GM12878 (cell line): ENCODE measurements around the gene HADHA. TPM values are rescaled to one million over a fixed set of nuclear protein-coding genes. Genes with fewer than 3 reads are reported as not detected.

Source experiments
- ATAC-seq: fragments of 200-7000 bp; cut with Tn5 transposase; 3 replicates; pipeline ENCODE4 v1.9.1; 2020; ENCODE audit warnings: mild to moderate bottlenecking, moderate library complexity
- BruUV-seq: library from RNA; stranded (reverse); fragments of 400-500 nt; replicated peaks from 2 replicates; lab custom pipeline; 2021; lab: Mats Ljungman, UMichigan
- CTCF ChIA-PET: fragments of 300-600 bp; sonication (Branson Sonifier 250); formaldehyde crosslinking; extraction: SDS; loops from one replicate; lab custom pipeline; 2021; ENCODE audit warnings: inconsistent platforms; lab: Yijun Ruan, JAX
- POLR2A ChIA-PET: fragments of 350-600 bp; formaldehyde crosslinking; extraction: SDS; loops from one replicate; lab custom pipeline; 2021; ENCODE audit warnings: inconsistent platforms; lab: Charles Lee
- RAD21 ChIA-PET: fragments of 300-600 bp; sonication (Branson Sonifier 250); formaldehyde crosslinking; loops from one replicate; lab custom pipeline; 2023; ENCODE audit warnings: antibody characterized with exemption; ENCODE audit not compliant: unreplicated experiment; lab: Charles Lee
- SMC1A ChIA-PET: fragments of 300-600 bp; sonication (Branson Sonifier 250); formaldehyde crosslinking; loops from one replicate; lab custom pipeline; 2023; ENCODE audit not compliant: unreplicated experiment, uncharacterized antibody; lab: Charles Lee
- DNase-seq: peaks from one replicate; pipeline ENCODE4 v3.0.0-alpha.2; 2011; ENCODE audit warnings: low read depth, low spot score
- FAIRE-seq: peaks from 3 replicates; lab custom pipeline; 2011; peaks lifted over from hg19 to GRCh38; lab: Jason Lieb, UNC
- H2AFZ ChIP-seq: 2 replicates; pipeline ENCODE4 v1.6.0; 2011; ENCODE audit warnings: low read depth, low read length, control low read depth; ENCODE audit not compliant: control insufficient read depth
- H3K27ac ChIP-seq: 2 replicates; pipeline ENCODE4 v1.5.1; 2011; ENCODE audit warnings: control low read depth; ENCODE audit not compliant: control insufficient read depth, insufficient read depth
- H3K27me3 ChIP-seq, 2 experiments: replicated peaks in 1 of 2; 2 replicates each; pipeline versions ENCODE4 v1.6.0 to v1.6.1; 2011; ENCODE audit warnings: low read length in 1 of 2; ENCODE audit not compliant: control insufficient read depth in 2 of 2, insufficient read depth in 2 of 2
- H3K36me3 ChIP-seq, 2 experiments: 2 replicates each; pipeline ENCODE4 v1.5.1; 2011; ENCODE audit warnings: low read length in 1 of 2; ENCODE audit not compliant: control insufficient read depth in 2 of 2, insufficient read depth in 2 of 2
- H3K4me1 ChIP-seq: 2 replicates; pipeline ENCODE4 v1.6.1; 2011; ENCODE audit warnings: mild to moderate bottlenecking, low read length, moderate library complexity, mixed read lengths; ENCODE audit not compliant: control insufficient read depth, insufficient read depth
- H3K4me2 ChIP-seq: 2 replicates; pipeline ENCODE4 v1.6.0; 2011; ENCODE audit warnings: control low read depth; ENCODE audit not compliant: control insufficient read depth, insufficient read depth
- H3K4me3 ChIP-seq: fragments of 200-600 bp; sonication (generic); 2 replicates; pipeline ENCODE4 v1.5.1; 2016
- H3K79me2 ChIP-seq: 2 replicates; pipeline ENCODE4 v1.6.0; 2011; ENCODE audit warnings: low read length; ENCODE audit not compliant: control insufficient read depth, insufficient read depth
- H3K9ac ChIP-seq: 2 replicates; pipeline ENCODE4 v1.8.0; 2011; ENCODE audit warnings: low read length, control low read depth, mixed read lengths; ENCODE audit not compliant: control insufficient read depth, insufficient read depth
- H3K9me3 ChIP-seq: replicated peaks from 3 replicates; pipeline ENCODE4 v1.5.1; 2011; ENCODE audit warnings: mild to moderate bottlenecking, low read length; ENCODE audit not compliant: control insufficient read depth, insufficient read depth
- H4K20me1 ChIP-seq: 2 replicates; pipeline ENCODE4 v1.6.0; 2011; ENCODE audit not compliant: control insufficient read depth, insufficient read depth
- BACH1 ChIP-seq: fragments of 450-650 bp; IDR thresholded peaks from 2 replicates; pipeline ENCODE4 v1.6.1; 2017; ENCODE audit warnings: mild to moderate bottlenecking, borderline replicate concordance
- CEBPZ ChIP-seq: fragments of 150-350 bp; IDR thresholded peaks from 2 replicates; pipeline ENCODE4 v1.6.1; 2016; ENCODE audit warnings: low read depth, low read length
- CHD4 ChIP-seq: fragments of 200-600 bp; sonication (generic); IDR thresholded peaks from 2 replicates; pipeline ENCODE4 v1.6.1; 2016; ENCODE audit warnings: mild to moderate bottlenecking
- E2F8 ChIP-seq: fragments of 450-650 bp; IDR thresholded peaks from 2 replicates; pipeline ENCODE4 v1.6.1; 2018; ENCODE audit warnings: mild to moderate bottlenecking, low read depth, moderate library complexity; ENCODE audit not compliant: partially characterized antibody
- EP300 ChIP-seq, 2 experiments: fragments of 150-350 bp in 1 of 2; IDR thresholded peaks; 2 replicates each; pipeline ENCODE4 v1.6.1; 2011 to 2012; ENCODE audit warnings: low read depth in 2 of 2, low read length in 2 of 2, borderline replicate concordance in 1 of 2, improper control_type of control experiment in 1 of 2, inconsistent platforms in 1 of 2; ENCODE audit not compliant: control insufficient read depth in 1 of 2
- IKZF2 ChIP-seq, 2 experiments: fragments of 450-650 bp; IDR thresholded peaks; 2 replicates each; pipeline ENCODE4 v1.6.1; 2017; ENCODE audit warnings: mild to moderate bottlenecking in 2 of 2, moderate library complexity in 2 of 2
- ZNF622 ChIP-seq: fragments of 450-650 bp; IDR thresholded peaks from 2 replicates; pipeline ENCODE4 v1.6.1; 2017; ENCODE audit warnings: mild to moderate bottlenecking, inconsistent platforms
- WGBS: methylation state at CpG from one replicate; pipeline ENCODE4 v1.1.6; 2016; ENCODE audit warnings: low lambda C conversion rate; ENCODE audit not compliant: insufficient replicate concordance, insufficient coverage; ENCODE audit errors: missing lambda C conversion rate; 5-methylcytosine and 5-hydroxymethylcytosine counted together
- in situ Hi-C: fragments of 300-500 bp; cut with MboI; formaldehyde crosslinking; loops from 9 replicates; pipeline ENCODE4 v1.14.3; 2018; ENCODE audit warnings: mixed read lengths
- intact Hi-C: fragments of 100-400 bp; cut with micrococcal nuclease; formaldehyde crosslinking; loops from one replicate; pipeline ENCODE4 v1.14.2; 2022; ENCODE audit not compliant: unreplicated experiment
- polyA plus RNA-seq, 11 experiments: library from polyadenylated mRNA; depleted of rRNA in 4 of 11; unstranded in 6 of 11; stranded (reverse) in 5 of 11; fragments of >200 nt; fragmentation: Nextera tagmentation in 4 of 11; fragmentation: Illumina TruSeq in 1 of 11; extraction: Ambion mirVana in 4 of 11; extraction: Trizol in 1 of 11; gene quantifications; 1 replicate in 1 of 11; 2 replicates in 10 of 11; pipeline versions ENCODE4 v1.2.1 to v1.2.3, GENCODE V29; 2011 to 2016; ENCODE audit warnings: inconsistent platforms in 2 of 11, missing spikeins in 2 of 11, low read depth in 1 of 11
- total RNA-seq, 4 experiments: library from RNA; depleted of rRNA in 3 of 4; stranded (reverse); fragments of >200 nt in 3 of 4; fragmentation: Illumina TruSeq in 1 of 4; extraction: Trizol in 1 of 4; gene quantifications; 2 replicates each; pipeline versions ENCODE4 v1.2.1 to v1.2.3, GENCODE V29; 2013 to 2021

The HADHA gene
- total and polyA plus RNA-seq, 10 of the 15 experiments (the other 5 are each of a cell fraction or from before 2014, with no cell fraction given): 109 to 207 (median 165) TPM

- Histone ChIP-seq H2AFZ (no peak overlapping the region), H3K36me3 (peaks cover 22 to 42% of the 10 kb centered on the region in 2 experiments; a peak in 3 of 4 replicates), H3K4me1 (no peaks in the 10 kb centered on the region), H3K27me3 (no peaks in the 10 kb centered on the region), H3K9me3 (no peaks in the 10 kb centered on the region), H3K4me3 (no peak overlapping the region), H3K27ac (no peak overlapping the region), H3K9ac (no peak overlapping the region), H3K79me2 (no peaks in the 10 kb centered on the region), H3K4me2 (no peak overlapping the region), H4K20me1 (no peaks in the 10 kb centered on the region)
- ATAC-seq (no peak), FAIRE-seq (no peak), DNase-seq (no peak)
- RAD21 ChIA-PET: no interaction called here
- WGBS: 95% methylated on average over 20 of the region's 20 CpGs
- SMC1A ChIA-PET: no interaction called here
- intact Hi-C loops (no loop called here), in situ Hi-C loops (no loop called here)
- BruUV-seq: no TSS peak
- POLR2A ChIA-PET: interaction anchor here (0.6 kb wide), 1 partner anchor 130 kb away, joined by 3 read pairs; no protein-coding TSS in a partner anchor
- CTCF ChIA-PET: no interaction called here
- TF ChIP-seq BACH1 (no peak), CHD4 (no peak), ZNF622 (no peak), E2F8 (no peak), IKZF2 (IDR thresholded peaks at IDR 0.05) (no peak), EP300 (IDR thresholded peaks at IDR 0.05; ENCODE audit: borderline replicate concordance in 1 of 2, control insufficient read depth in 1 of 2, low read depth in 2 of 2, low read length in 2 of 2) (no peak), CEBPZ (no peak)
These were observed 52.9 kb downstream of the HADHA start for GRCh38 chr2:26191316-26192159.
